ENCODE measurements around the gene USP37.

DNA sequence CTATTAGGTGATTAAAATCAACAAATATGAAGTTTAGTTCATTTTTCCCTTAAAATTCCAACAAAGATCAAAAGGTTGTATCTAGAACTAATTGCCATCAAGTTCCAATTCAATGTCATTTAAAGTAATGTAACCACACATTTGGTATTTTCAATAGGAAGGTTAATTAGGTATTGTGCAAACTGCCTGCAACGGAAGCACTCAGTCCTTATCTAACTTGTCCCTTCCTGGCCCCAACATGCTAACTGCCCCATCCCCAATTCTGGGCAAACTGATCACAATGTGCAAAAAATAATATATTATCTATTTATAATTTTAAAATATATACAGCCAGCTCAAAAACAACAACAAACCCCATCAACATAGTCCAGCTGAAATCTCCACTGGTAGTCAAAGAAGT lies 116.1 kb downstream of the USP37 start:
- TF ChIP-seq, protein P1, sequence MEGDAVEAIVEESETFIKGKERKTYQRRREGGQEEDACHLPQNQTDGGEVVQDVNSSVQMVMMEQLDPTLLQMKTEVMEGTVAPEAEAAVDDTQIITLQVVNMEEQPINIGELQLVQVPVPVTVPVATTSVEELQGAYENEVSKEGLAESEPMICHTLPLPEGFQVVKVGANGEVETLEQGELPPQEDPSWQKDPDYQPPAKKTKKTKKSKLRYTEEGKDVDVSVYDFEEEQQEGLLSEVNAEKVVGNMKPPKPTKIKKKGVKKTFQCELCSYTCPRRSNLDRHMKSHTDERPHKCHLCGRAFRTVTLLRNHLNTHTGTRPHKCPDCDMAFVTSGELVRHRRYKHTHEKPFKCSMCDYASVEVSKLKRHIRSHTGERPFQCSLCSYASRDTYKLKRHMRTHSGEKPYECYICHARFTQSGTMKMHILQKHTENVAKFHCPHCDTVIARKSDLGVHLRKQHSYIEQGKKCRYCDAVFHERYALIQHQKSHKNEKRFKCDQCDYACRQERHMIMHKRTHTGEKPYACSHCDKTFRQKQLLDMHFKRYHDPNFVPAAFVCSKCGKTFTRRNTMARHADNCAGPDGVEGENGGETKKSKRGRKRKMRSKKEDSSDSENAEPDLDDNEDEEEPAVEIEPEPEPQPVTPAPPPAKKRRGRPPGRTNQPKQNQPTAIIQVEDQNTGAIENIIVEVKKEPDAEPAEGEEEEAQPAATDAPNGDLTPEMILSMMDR (IDR thresholded peaks at IDR 0.05; ENCODE audit: borderline replicate concordance, extremely low read depth, low read length, poor library complexity, severe bottlenecking): no peak
- no peak for TF ChIP-seq EZH2 (IDR thresholded peaks at IDR 0.05; ENCODE audit: borderline replicate concordance, low read depth, low read length, severe bottlenecking)

Data from DND-41 (cell line).